Retina (tissue), 1 donor: ENCODE data around the gene TRMT10B.
A peak's percentile ranks its signal among the peaks of the same experiment; 100 is the strongest.
"Not testable (repeated sequence)": the region's sequence is repeated elsewhere in the genome, so short reads cannot be mapped to it uniquely, and the experiment has no call there.

ENCODE experiments used
- DNase-seq: peaks from one replicate; pipeline ENCODE4 v3.0.0-alpha.2; 2016

Gene TRMT10B

GRCh38 chr9:37752112-37752511, 1.5 kb upstream of the TRMT10B start:
- not testable (repeated sequence) for DNase-seq

- no peak for DNase-seq
These were observed 740 bp upstream of the TRMT10B start for GRCh38 chr9:37752642-37753488.

GRCh38 chr9:37758747-37759146, 5.1 kb downstream of the TRMT10B start:
- DNase-seq: no peak

- DNase-seq: no peak
These were observed 7.0 kb downstream of the TRMT10B start for GRCh38 chr9:37760416-37761161.

- DNase-seq: no peak
These were observed 7.9 kb downstream of the TRMT10B start for GRCh38 chr9:37761511-37761910.

GRCh38 chr9:37765263-37765662, 11.7 kb downstream of the TRMT10B start:
- DNase-seq: not testable (repeated sequence)

GRCh38 chr9:37769306-37769705, 15.7 kb downstream of the TRMT10B start:
- DNase-seq: no peak

GRCh38 chr9:37769995-37770394, 16.4 kb downstream of the TRMT10B start:
- DNase-seq: no peak

- no peak for DNase-seq
These were observed 21.8 kb downstream of the TRMT10B start for GRCh38 chr9:37775216-37775919.

- DNase-seq: no peak
These were observed 22.7 kb downstream of the TRMT10B start for GRCh38 chr9:37776328-37776727.

- no peak for DNase-seq
These were observed 24.9 kb downstream of the TRMT10B start for GRCh38 chr9:37778534-37778933.

- no peak for DNase-seq
These were observed 30.6 kb downstream of the TRMT10B start for GRCh38 chr9:37784291-37784615.

GRCh38 chr9:37784616-37785483, 31.2 kb downstream of the TRMT10B start, which contains the start of gene EXOSC3:
Gene EXOSC3 (minus strand): TSS chr9:37785064. CDS start chr9:37785044, 20 bp downstream.
- DNase-seq: peak; percentile 96

- DNase-seq: no peak
These were observed 33.5 kb downstream of the TRMT10B start for GRCh38 chr9:37787059-37787458.

- DNase-seq: no peak
These were observed 34.7 kb downstream of the TRMT10B start for GRCh38 chr9:37788332-37788731.

- DNase-seq: no peak
These were observed 36.5 kb downstream of the TRMT10B start for GRCh38 chr9:37790096-37790495.

- no peak for DNase-seq
These were observed 38.5 kb downstream of the TRMT10B start for GRCh38 chr9:37792122-37792521.

GRCh38 chr9:37796232-37796631, 42.6 kb downstream of the TRMT10B start:
- no peak for DNase-seq

- DNase-seq: no peak
These were observed 45.1 kb downstream of the TRMT10B start for GRCh38 chr9:37798677-37799076.

GRCh38 chr9:37800631-37801286, 47.2 kb downstream of the TRMT10B start, which contains the start of gene DCAF10:
Gene DCAF10 (plus strand): TSS chr9:37800797. CDS start chr9:37800867, 70 bp downstream.
- DNase-seq: peak; percentile 97

GRCh38 chr9:37801287-37801850, 47.8 kb downstream of the TRMT10B start:
- peak; percentile 82 for DNase-seq
